Kidney (tissue), 14 donors: ENCODE data around the gene SEC14L2. TPM values are rescaled to one million over a fixed set of nuclear protein-coding genes. Genes with fewer than 3 reads are reported as not detected.

Experiments used
- DNase-seq, 5 donors: peaks; one replicate each; pipeline ENCODE4 v3.0.0-alpha.2; 2013 to 2020
- FAIRE-seq: peaks from 2 replicates; lab custom pipeline; 2012; peaks lifted over from hg19 to GRCh38; lab: Jason Lieb, UNC
- H3K27ac ChIP-seq, 2 donors: one replicate each; pipeline ENCODE4 v1.7.0; 2013; ENCODE audit warnings: low read depth in 2 of 2, low read length in 2 of 2, inconsistent platforms in 1 of 2
- H3K27me3 ChIP-seq: one replicate; pipeline ENCODE4 v1.7.1; 2013; ENCODE audit warnings: low read length, inconsistent platforms; ENCODE audit not compliant: control insufficient read depth, insufficient read depth
- H3K36me3 ChIP-seq, 3 donors: one replicate each; pipeline versions ENCODE4 v1.7.0 to v1.7.1; 2013; ENCODE audit warnings: low read length in 3 of 3, control low read depth in 1 of 3, inconsistent platforms in 1 of 3; ENCODE audit not compliant: insufficient read depth in 3 of 3, control insufficient read depth in 2 of 3
- H3K4me1 ChIP-seq, 3 donors: one replicate each; pipeline versions ENCODE4 v1.7.0 to v1.7.1; 2013; ENCODE audit warnings: low read length in 3 of 3, inconsistent platforms in 1 of 3, low read depth in 1 of 3; ENCODE audit not compliant: control insufficient read depth in 2 of 3, insufficient read depth in 2 of 3
- H3K4me3 ChIP-seq, 3 donors: one replicate each; pipeline versions ENCODE4 v1.7.0 to v1.8.1; 2013; ENCODE audit warnings: low read length in 3 of 3, control low read depth in 1 of 3, inconsistent platforms in 1 of 3
- H3K9ac ChIP-seq, 3 donors: one replicate each; pipeline versions ENCODE4 v1.7.0 to v1.7.1; 2013; ENCODE audit warnings: low read length in 3 of 3, control low read depth in 1 of 3, inconsistent platforms in 1 of 3
- H3K9me3 ChIP-seq, 3 donors: one replicate each; pipeline versions ENCODE4 v1.7.0 to v1.7.1; 2013; ENCODE audit warnings: low read length in 3 of 3, control low read depth in 1 of 3, inconsistent platforms in 1 of 3; ENCODE audit not compliant: control insufficient read depth in 2 of 3, insufficient read depth in 1 of 3
- intact Hi-C: fragments of 100-400 bp; cut with DNase I; formaldehyde crosslinking; loops from one replicate; pipeline ENCODE4 v1.11.1; 2022
- polyA plus RNA-seq: library from polyadenylated mRNA; stranded (reverse); fragments of 350-450 nt; fragmentation: Illumina TruSeq; extraction: RNeasy Lipid Tissue Mini Kit (QIAGEN cat#74804); gene quantifications from one replicate; pipeline ENCODE4 v1.2.3, GENCODE V29; 2014; ENCODE audit warnings: low read depth, low replicate concordance; ENCODE audit not compliant: insufficient read depth
- total RNA-seq: library from RNA; stranded (reverse); fragmentation: NEBNext Ultra II Directional; extraction: Animal tissue kit (Norgen Biotek cat#: 25700); gene quantifications from one replicate; pipeline ENCODE4 v1.2.1, GENCODE V29; 2021
- TF ChIP-seq, protein P1 (sequence below): IDR thresholded peaks from 3 replicates; pipeline ENCODE4 v1.5.1; 2012; ENCODE audit warnings: mild to moderate bottlenecking, moderate library complexity, borderline replicate concordance; ENCODE audit not compliant: insufficient read depth; ENCODE audit errors: extremely low read depth
- donor health status: control.
- donor health status: control.
- donor health status: control.
- donor health status: control.
- donor health status: control.
- donor health status: DM: yes; HTN: yes; CAD: no.
- donor health status: Normal renal cell carcinoma (clear cell type).

The SEC14L2 gene
- total and polyA plus RNA-seq, 2 donors from 2014 or later = 13.5 to 17.3 TPM

DNA sequence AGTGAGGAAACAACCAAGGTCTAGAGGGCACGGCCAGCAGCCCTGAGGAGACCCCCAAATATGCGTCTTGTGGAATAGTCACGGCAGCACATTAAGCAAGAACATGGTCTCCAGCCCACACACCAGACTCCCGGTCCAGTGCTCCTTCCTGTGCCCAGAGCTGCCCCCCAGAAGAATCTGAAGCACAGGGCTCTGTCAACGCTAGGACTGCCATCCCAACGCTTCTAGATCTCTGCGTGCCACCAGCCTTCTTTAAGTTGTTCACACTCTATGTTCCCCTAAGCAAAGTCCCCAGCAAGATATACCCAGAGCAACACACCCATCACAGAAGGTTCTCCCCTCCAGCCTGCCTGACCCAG, 3.5 kb upstream of the SEC14L2 start:
- TF ChIP-seq, protein P1, sequence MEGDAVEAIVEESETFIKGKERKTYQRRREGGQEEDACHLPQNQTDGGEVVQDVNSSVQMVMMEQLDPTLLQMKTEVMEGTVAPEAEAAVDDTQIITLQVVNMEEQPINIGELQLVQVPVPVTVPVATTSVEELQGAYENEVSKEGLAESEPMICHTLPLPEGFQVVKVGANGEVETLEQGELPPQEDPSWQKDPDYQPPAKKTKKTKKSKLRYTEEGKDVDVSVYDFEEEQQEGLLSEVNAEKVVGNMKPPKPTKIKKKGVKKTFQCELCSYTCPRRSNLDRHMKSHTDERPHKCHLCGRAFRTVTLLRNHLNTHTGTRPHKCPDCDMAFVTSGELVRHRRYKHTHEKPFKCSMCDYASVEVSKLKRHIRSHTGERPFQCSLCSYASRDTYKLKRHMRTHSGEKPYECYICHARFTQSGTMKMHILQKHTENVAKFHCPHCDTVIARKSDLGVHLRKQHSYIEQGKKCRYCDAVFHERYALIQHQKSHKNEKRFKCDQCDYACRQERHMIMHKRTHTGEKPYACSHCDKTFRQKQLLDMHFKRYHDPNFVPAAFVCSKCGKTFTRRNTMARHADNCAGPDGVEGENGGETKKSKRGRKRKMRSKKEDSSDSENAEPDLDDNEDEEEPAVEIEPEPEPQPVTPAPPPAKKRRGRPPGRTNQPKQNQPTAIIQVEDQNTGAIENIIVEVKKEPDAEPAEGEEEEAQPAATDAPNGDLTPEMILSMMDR = no peak
- Histone ChIP-seq H3K4me1 (peaks cover 0 to 16% (median 11%) of the 10 kb centered on the region in 3 donors), H3K27ac (peak overlapping the region; percentile 56 to 78), H3K4me3 (no peak overlapping the region), H3K36me3 (no peaks in the 10 kb centered on the region), H3K9ac (peak overlapping the region in 1 of 3 donors; percentile 23), H3K27me3 (no peaks in the 10 kb centered on the region), H3K9me3 (no peaks in the 10 kb centered on the region)
- FAIRE-seq (no peak), DNase-seq (no peak)
- intact Hi-C loops = no loop called here

DNA sequence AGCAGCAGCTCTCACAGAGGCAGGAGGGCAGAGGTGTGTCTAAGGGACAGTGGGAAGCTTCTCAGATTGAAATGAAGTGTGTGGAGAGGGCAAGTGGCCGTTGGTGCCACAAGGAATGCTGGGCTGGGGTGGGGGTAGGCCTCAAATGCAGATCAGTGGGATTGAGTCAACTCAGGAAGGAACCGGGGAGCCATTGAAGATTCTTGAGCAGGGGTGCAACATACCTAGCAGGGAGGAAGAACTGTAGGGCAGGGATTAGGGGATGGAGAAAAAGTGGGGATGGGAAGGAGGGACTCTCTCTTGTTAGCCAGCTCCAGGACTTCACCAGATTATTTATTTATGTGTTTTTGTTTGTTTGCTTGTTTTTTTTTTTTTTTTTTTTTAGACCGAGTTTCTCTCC, 2.9 kb upstream of the SEC14L2 start:
- Histone ChIP-seq H3K9ac (no peak overlapping the region), H3K36me3 (no peaks in the 10 kb centered on the region), H3K4me1 (peaks cover 0 to 19% (median 15%) of the 10 kb centered on the region in 3 donors), H3K4me3 (no peak overlapping the region), H3K27me3 (no peaks in the 10 kb centered on the region), H3K9me3 (no peaks in the 10 kb centered on the region), H3K27ac (no peak overlapping the region)
- TF ChIP-seq, protein P1 = no peak
- no peak for DNase-seq
- FAIRE-seq = no peak
- intact Hi-C loops = no loop called here

DNA sequence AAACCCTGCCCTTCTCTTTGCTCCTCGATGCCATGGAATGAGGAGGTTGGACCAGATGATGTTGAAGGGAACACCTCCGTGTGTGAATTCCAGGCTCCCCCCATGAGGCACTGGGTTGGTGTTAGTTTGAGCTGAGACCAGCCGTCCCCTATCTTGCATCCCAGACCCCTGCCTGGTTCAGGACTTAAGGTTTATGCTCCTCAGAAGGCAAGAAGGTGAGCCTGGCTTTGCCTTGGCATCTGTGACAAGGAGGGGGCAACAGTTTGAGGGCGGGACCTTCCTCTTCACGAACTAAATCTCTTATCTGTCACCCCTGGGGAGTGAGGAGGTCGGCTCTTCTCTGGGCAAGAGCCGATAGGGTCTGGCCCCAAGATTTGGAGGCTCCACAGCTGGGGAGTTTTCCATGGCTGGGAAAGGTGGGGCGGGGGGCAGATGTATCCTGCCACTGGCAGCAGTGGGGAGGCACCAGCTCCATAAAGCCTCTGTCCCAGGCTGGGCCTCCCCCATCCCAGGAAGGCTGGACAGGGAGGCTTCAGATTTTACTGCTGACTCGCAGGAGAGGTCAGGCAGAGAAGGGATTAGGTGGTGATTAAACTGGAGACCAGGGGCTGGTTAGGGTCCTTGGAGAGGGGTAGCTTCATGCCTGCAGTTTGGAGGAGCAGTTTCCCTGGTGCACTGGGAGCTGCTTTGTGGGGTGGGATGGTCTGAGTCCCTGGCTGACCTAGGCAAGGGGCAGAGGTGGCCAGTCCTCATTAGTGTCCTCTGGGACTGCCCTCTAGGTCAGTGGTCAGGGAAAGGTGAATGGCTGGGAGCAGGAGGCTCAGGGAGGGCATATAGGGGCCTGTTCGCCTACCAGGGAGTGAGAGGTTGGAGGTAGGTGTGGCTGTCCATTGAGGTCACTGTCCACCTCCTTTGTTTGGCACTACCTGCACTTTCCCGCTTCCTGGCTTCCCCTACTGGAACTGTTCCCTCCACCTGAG, 1.1 kb downstream of the SEC14L2 start:
- Histone ChIP-seq H3K27me3 (no peaks in the 10 kb centered on the region), H3K4me1 (peaks cover 0 to 19% (median 9%) of the 10 kb centered on the region in 3 donors), H3K27ac (no peak overlapping the region), H3K36me3 (no peaks in the 10 kb centered on the region), H3K9ac (peak overlapping the region in 2 of 3 donors; percentile 19 to 58), H3K9me3 (no peaks in the 10 kb centered on the region), H3K4me3 (peak overlapping the region in 2 of 3 donors; percentile 41 to 62)
- FAIRE-seq (no peak), DNase-seq (peak in 2 of 5 donors; percentile 50 to 57)
- TF ChIP-seq, protein P1 = no peak
- intact Hi-C loops = no loop called here
